Measurements from ENCODE around the gene GLT8D2.

GLT8D2 gene

DNA sequence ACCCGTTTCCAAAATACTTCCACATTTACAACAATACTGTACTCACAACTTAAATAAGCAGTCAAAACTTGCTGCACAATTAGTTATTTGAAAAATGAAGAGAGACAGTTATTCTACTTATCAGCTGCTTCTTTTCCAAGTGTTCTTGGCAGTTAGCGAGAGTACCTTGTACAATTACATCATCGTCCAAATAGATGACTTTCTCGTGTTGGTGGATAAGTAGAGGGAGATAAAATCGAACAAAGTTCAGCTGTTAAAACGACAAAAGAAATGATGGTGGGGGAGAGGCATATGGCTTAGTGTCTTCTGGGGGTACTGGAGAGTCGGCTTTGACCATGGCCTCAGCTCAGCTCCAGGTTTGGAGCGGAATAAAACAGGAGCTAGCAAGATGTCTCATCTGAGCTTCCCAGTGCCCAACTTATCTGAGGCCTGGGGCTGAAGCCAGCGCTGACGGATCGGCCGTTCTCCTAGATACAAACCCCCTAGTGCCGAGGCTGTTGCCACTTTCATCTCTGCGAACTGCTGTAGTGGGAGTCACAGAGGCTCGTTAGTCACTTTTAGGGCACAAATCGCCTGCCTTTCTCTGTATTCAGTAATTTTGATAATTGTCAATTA, 52.6 kb downstream of the GLT8D2 start:
- DNase-seq, result no peak

DNA sequence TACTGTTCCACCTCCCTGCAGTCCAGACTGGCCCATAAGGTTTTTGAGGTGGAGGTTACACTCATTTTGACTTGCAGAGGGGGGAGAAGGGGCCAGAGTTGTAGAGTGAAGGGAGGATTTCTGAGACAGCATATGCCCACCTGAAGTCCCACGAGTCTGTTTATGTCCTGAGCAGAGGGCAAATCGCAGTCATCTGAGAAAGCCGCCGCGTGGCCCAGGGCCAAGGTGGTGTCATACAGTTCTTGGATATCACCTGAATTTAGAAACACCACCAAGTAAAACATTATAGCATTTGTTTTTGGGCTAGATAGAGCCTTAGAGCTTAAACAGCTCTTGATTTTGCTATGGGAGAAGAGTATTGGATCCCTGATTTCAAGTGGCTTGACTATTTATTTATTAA, 53.4 kb downstream of the GLT8D2 start:
- no peak for DNase-seq

DNA sequence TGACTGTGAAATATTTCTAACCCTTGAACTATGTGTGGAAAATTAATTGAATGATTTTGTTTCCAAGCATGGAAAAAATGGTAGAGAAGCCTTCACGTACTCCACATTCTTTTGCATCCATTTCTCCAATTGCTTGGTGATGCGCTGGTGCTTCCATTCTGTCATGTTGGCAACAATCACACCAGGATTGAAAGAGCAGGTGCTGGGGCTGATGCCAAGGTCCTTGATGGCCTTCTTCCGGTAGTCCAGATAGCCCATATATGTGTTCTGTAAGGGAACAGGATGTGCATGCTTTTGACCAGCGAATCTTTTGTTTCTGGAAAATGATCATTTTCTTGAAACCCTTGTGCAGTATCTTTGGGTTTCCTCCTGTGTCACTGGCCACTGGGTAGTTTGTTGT, 55.8 kb downstream of the GLT8D2 start:
- no peak for DNase-seq

DNA sequence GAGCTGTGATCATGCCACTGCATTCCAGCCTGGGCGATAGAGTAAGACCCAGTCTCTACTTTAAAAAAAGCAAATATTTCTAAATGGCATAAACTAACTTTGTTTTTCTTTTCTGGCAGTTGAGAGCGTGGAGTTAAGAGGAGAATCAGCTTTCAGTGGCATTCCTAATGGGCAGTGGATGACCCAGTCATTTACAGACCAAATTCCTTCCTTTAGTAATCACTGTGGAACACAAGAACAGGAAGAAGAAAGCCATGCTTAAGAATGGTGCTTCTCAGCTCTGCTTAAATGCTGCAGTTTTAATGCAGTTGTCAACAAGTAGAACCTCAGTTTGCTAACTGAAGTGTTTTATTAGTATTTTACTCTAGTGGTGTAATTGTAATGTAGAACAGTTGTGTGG, 63.2 kb downstream of the GLT8D2 start:
- DNase-seq, result no peak

DNA sequence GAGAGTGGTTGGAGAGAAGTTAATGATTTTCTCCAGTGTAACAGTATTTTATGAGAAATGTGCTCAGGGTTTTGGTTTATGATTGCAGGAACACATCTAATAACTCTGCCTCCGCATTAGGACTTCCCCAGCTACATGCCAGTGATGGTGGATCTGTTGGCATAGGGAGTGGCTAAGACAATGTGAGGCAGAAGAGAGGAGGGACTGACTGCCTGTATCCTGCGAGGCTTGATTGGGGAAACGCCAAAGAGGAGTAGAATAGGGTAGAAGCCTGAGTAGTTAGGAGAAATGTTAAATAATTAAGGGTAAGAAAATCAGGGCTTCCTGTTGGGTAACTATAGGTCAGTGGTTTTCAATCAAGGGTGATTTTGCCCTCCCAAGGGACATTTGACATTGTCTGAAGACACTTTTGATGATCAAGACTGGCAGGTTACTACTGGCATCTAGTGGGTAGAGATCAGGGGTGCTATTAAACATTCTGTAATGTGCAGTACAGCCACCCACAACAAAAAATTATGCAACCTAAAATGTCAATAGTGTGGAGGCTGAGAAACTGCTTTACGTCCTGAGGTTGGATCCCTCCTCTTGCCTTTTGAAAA, 71.5 kb downstream of the GLT8D2 start:
- no peak for DNase-seq

DNA sequence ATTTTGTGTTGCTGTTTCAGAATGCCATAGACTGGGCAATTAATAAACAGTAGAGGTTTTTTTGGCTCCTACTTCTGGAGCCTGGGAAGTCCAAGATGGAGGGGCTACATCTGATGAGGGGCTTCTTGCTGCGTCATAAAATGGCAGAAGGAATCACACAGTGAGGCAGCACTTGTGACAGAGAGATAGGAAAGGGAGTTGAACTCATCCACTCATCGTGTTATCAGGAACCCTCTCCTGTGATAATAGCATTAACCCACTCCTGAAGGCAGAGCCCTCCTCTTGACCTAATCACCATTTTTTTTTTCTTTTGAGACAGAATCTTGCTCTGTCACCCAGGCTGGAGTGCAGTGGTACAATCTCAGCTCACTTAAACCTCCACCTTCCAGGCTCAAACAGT, 74.6 kb downstream of the GLT8D2 start:
- no peak for DNase-seq

DNA sequence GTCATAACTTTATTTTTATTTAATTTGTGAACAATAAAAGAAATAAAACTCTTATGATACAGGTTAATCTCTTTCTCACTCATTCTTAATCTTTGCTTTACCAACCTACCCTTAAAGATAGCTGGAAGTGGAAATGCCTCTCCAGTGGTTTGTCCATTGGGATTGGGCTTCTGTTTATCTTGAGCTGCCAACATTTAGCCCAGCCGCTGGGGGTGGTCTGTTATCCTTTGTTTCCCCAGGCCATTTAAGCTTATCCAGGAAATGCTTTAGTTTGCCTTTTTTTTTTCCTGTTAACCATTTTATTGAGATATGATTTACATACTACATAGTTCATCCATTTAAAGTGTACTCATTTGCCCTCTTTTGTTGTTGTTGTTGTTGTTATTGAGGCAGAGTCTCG, 76.1 kb downstream of the GLT8D2 start:
- no peak for DNase-seq

DNA sequence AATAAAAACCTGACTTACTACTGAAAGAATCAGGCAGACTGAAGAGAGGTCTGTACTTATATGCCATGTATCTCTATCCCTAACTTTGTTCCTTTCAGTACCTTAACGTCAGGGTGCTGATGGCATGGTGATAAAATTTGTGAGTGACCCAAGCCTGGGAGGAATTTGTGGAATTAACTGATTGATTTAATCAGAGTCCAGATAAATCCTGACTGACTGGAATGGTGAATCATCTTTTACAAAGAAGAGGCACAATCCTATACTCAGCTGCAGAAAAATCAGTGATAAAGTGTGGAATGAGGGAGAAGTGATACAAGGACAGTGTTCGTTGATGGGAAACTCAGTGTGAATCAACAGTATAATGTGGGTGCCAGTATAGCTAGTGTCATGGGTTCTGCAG, 80.6 kb downstream of the GLT8D2 start:
- DNase-seq, result no peak

DNA sequence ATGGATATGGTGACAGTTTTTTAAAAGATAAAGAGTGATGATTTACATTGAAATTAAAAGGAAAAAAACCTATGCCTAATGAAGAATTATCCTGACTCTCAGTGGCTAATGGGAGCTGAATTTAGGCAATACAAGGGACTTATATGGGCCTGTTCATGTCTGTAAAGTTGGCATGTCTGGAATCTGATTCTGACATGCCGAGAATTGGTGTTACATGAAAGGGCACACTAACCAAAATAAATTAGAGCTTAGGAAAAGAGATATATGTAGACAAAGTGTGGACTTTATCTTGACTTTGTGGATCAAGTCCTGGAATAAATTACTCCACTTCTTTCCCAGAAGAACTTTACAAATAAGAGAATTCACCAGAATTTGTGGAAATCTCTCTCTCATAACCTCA, 83.3 kb downstream of the GLT8D2 start:
- DNase-seq, result no peak

DNA sequence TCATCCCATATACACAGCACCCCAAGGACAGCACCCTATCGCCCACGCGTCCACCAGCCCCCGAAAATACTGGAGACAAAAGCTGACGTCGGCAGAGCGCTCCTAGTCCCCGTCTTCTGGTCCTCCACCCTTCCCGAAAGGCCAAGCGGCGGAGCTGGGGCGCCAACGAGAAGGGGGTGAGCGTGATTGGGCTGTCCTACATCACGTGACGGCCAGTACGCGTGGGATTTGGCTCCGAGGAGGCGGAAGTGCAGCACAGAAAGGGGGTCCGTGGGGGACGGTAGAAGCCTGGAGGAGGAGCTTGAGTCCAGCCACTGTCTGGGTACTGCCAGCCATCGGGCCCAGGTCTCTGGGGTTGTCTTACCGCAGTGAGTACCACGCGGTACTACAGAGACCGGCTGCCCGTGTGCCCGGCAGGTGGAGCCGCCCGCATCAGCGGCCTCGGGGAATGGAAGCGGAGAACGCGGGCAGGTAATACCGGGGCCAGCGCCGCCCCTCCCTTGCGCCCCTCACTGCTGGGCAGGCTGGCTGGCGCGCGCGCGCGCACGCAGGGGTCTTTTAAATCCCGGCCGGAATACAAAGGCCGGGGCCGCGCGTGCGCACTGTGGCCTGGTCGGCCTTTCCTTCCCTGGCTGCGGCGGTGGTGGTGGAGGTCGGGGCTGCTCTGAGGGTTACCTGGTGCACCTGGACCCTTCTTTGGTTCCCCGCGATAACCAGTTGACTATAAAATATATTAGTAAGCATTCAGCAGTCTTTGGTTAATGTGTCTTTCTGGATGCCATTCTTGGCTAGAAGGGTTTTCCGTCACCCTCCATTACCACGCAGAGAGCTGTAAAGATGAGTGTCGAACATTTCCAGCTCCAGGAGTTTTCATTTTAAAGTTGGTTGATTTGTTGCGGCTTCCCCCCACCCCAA, 84.1 kb downstream of the GLT8D2 start, which contains the start of gene TDG:
TSS of gene TDG (plus strand) at position 283 of the 915 bp plus-strand sequence. CDS start at position 449, 166 bp downstream.
- peak; percentile 97 for DNase-seq

DNA sequence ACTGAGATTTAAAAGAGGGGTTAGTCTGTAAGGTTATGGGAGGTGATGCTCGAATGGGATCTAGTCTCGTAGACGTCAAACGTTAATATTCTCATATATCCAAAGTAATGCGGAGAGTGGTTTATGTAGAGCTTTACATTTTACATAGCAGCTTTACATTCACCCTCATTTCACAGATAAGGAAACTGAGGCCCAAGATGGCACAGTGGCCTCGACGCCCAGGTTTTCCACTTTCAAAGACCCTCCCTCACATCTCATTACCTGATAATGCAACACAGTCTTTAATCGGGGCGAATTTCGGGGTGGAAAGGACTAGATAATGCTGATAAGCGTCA, 84.8 kb downstream of the GLT8D2 start:
- no peak for DNase-seq

DNA sequence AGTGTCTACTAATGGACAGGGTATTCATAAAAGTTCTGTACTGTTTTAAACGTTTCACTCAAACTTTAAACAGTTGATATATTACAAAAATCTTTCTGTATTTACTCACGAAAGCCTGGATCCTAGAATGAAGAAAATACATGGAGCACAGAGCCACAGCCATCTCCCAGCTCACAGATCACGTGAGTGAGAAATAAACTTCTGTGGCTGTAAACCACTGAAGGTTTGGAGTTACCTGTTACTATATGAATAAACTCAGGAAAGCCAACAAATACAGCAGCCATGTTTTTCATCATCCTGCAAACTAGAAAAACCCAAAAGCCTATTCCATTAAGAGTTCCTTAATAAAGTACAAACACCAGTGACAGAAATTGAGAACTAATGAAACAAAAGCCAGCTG, 85.2 kb downstream of the GLT8D2 start:
- DNase-seq, result no peak

DNA sequence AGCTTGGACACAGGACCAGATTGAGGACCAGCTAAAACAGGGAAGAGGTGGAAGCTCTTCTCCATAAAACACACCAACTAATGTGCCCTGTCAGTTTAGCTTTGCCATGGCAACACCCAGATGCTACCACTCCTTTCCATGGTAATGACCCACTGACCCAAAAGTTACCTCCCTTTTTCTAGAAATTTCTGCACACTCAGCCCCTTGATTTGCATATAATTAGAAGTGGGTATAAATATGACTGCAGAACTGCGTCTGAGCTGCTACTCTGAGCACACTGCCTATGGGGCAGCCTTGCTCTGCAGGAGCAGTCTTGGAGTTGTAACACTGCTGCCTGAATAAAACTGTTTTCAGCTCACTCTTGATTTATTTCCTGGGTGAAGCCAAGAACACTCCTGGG, 87.5 kb downstream of the GLT8D2 start:
- no peak for DNase-seq

DNA sequence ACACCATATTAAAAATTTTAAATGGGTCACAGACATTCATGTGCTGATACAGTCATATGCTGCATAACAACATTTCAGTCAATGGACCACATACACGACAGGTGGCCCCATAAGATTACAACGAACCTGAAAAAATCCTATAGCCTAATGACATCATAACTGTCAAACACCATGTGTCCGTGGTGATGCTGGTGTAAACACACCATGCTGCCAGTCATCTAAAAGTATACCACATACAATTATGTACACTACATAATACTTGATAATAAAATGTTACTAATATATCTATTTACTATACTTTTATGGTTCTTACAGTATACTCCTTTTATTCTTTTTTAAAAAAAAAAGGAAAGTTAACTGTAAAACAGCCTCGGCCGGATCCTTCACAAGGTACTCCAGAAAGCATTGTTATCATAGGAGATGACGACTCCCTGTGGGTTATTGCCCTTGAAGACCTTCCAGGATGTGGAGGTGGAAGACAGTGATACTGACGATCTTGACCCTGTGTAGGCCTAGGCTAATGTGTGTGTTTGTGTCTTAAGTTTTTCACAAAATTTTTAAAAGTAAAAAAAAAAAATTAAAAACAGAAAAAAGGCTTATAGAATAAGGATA, 89.3 kb downstream of the GLT8D2 start:
- DNase-seq, result no peak

DNA sequence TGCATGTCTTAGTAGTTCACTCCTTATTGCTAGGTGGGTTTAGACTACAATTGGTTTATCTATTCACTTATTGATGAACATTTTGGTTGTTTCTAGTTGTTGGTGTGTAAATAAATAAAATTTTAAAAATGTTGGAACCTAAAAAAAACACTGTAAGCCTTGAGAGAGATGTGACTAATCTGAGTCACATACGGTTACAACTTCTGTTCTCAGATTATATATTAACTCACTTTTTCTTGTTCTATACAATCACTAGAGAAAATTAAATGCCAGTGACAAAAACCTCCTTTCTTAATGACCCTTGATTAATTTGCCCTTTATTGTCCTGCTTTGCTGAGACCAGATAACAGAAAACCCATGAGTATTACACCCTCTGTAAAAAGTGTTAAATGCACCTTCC, 91.4 kb downstream of the GLT8D2 start:
- DNase-seq, result no peak

DNA sequence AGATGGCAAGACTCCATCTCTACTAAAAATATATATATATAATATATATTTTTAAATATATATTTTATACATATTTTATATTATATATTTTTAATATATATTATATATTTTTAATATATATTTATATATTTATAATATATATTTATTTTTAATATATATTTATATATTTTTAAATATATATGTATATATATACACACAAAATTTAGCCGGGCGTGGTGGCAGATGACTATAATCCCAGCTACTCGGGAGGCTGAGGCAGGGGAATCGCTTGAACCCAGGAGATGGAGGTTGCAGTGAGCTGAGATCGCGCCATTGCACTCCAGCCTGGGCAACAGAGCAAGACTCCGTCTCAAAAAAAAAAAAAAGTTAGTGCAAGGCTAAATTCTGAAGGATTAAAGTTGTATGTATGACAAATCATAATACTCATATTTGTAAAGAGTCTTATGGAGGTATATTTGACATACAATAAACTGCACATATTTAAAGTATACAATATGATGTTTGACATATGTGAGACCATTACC, 92.1 kb downstream of the GLT8D2 start:
- DNase-seq, result no peak

DNA sequence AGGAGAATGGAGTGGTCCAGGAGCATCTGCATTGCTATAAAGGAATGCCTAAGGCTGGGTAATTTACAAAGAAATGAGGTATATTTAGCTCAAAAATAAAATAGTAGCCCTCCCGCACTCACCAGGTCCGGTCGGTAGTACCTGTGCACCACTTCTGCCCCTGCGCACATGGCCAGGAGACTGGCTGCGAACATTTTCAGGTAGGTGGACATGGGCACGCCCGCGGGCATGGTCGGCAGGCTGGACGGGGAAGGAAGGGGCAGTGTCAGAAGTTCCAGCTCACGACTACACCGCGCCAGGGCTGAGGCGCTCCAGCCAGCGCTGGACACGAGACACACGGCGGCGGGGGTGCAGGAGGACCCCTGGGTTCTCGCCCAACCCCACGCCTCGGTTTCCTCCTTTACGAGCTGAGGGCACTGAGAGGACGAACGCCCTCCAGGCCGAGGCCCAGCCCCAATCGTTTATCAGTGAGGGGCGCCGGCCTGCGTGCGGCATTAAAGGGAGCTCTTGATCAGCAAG, 93.4 kb downstream of the GLT8D2 start:
- DNase-seq, result peak; percentile 6

DNA sequence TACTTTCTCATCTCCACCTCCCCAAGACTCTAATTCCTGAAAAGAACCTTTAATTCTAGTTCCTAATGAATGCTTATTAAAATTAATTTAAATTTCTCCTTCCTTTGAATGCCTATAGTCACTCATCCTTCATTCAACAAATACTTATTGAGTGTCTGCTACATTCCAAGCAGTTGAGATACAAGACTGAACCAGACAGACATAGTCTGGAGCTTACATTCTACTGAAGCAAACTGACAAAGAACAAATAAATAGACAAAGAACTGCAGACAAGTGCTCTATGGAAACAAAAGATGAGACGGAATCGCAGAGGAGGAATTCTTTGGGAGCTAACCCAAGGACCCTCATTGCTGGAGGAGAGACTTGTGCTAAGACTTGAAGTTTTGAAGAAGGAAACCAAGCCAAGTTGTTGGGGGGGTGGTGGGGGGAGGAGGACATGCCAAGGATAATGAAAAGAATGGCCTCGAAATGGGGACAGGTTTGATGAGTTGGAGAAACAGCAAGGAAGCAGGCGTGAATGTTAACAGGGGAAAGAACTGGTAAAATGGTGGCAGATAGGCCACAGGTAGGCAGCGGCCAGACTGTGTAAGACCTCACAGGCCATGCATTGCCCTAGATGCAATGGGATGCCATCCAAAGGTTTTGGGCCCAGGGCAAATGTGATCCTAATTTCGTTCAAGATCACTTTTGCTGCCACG, 94.0 kb downstream of the GLT8D2 start:
- DNase-seq, result no peak

DNA sequence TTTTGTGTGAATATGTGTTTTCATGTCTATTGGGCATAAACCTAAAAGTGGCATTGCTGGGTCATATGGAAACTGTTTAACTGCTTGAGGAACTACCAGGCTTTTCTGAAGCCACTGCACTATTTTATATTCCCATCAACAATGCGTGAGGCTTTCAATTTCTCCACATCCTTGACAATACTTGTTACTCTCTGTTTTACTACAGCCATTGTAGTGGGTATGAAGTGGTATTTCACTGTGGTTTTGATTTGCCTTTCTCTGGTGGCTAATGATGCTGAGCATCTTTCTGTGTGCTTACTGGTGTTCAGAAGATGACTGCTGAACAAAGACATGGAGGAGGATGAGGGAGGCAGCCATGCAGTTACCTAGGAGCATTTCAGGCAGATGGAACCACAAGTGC, 97.5 kb downstream of the GLT8D2 start:
- no peak for DNase-seq

DNA sequence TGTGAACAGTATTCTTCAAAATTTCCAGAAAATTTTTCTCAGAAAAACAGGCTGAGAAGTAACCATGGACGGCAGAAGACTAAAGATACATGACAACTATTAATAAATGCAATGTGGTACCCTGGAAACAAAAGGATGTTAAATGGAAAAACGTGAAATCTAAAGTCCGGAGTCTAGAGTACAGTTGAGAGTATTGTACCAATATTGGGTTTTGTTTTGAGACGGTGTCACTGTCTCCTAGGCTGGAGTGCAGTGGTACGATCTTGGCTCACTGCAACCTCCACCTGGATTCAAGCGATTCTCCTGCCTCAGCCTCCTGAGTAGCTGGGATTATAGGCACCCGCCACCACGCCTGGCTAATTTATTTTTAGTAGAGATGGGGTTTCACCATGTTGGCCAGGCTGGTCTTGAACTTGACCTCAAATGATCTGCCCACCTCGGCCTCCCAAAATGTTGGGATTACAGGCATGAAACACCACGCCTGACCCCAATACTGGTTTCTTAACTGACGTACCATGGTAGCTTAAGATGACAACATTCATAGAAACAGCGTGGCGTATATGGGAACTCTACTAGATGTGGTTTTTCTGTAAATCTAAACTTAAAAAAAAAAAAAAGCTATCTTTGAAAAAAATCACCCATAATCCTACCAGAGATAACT, 101.1 kb downstream of the GLT8D2 start:
- no peak for DNase-seq

DNA sequence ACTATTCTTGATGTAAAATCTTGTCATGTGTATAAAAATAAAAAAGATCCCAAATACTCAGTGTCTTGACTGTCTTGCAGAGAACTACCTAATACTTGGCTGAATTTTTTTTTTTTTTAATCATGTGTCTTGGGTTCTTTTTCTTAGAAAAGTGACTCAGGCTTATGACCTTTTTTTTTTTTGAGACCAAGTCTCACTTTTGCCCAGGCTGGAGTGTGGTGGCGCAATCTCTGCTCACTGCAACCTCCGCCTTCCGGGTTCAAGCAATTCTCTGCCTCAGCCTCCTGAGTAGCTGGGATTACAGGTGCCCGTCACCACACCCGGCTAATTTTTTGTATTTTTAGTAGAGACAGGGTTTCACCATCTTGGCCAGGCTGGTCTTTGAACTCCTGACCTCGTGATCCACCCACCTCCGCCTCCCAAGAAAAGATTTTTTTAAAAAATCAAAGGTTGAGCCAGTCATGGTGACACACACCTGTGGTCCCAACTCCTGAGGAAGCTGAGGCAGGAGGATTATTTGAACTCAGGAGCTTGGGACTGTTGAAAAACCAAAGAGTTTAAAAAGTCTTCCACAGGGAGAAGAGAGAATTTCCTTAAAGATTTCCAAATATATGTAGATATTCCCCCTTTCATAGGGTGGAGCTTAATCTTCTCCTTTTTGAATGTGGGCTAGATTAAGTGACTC, 102.0 kb downstream of the GLT8D2 start:
- no peak for DNase-seq

Data from activated gamma-delta T cell treated with Interleukin-2 at 50 U/mL for 16 hours (primary cell).